Common myeloid progenitor, CD34-positive (primary cell): ENCODE data around the gene NCOA4.

Experiments used
- CTCF ChIA-PET: fragments of 350-600 bp; sonication (Branson Sonifier 250); formaldehyde crosslinking; loops from one replicate; lab custom pipeline; 2021; ENCODE audit warnings: antibody characterized with exemption; lab: Charles Lee
- POLR2A ChIA-PET: fragments of 350-600 bp; sonication (Branson Sonifier 250); formaldehyde crosslinking; loops from one replicate; lab custom pipeline; 2021; ENCODE audit warnings: antibody characterized with exemption; lab: Charles Lee
- DNase-seq, 3 donors: peaks; one replicate each; pipeline versions ENCODE4 v3.0.0 to v3.0.0-alpha.2; 2013
- H3K27ac ChIP-seq, 2 experiments: 1 replicate in 1 of 2; 2 replicates in 1 of 2; pipeline ENCODE4 v1.7.0; 2013; ENCODE audit warnings: inconsistent platforms in 2 of 2, low read length in 2 of 2, mild to moderate bottlenecking in 2 of 2, low read depth in 1 of 2, moderate library complexity in 1 of 2; ENCODE audit not compliant: severe bottlenecking in 2 of 2, insufficient read depth in 1 of 2, poor library complexity in 1 of 2
- H3K27me3 ChIP-seq, 5 experiments: replicated peaks in 2 of 5; 1 replicate in 3 of 5; 2 replicates in 2 of 5; pipeline versions ENCODE4 v1.6.1 to v1.7.0; 2013; ENCODE audit warnings: low read length in 4 of 5, mild to moderate bottlenecking in 2 of 5, moderate library complexity in 2 of 5, inconsistent platforms in 1 of 5; ENCODE audit not compliant: insufficient read depth in 5 of 5, control insufficient read depth in 4 of 5
- H3K36me3 ChIP-seq, 4 experiments: 1 replicate in 2 of 4; 2 replicates in 2 of 4; pipeline versions ENCODE4 v1.6.1 to v1.7.0; 2013; ENCODE audit warnings: low read length in 3 of 4, control low read depth in 1 of 4, mild to moderate bottlenecking in 1 of 4; ENCODE audit not compliant: control insufficient read depth in 4 of 4, insufficient read depth in 4 of 4
- H3K4me1 ChIP-seq, 4 experiments: 1 replicate in 3 of 4; 2 replicates in 1 of 4; pipeline versions ENCODE4 v1.6.1 to v1.7.1; 2013; ENCODE audit warnings: low read length in 3 of 4, mild to moderate bottlenecking in 3 of 4, control low read depth in 1 of 4, inconsistent platforms in 1 of 4, moderate library complexity in 1 of 4; ENCODE audit not compliant: control insufficient read depth in 4 of 4, insufficient read depth in 4 of 4; ENCODE audit errors: control extremely low read depth in 1 of 4
- H3K4me3 ChIP-seq, 7 experiments: 1 replicate in 4 of 7; 2 replicates in 3 of 7; pipeline versions ENCODE4 v1.5.1 to v1.7.0; 2013; ENCODE audit warnings: mild to moderate bottlenecking in 7 of 7, low read length in 6 of 7, moderate library complexity in 6 of 7, inconsistent platforms in 2 of 7, low read depth in 2 of 7, control low read depth in 1 of 7; ENCODE audit not compliant: insufficient read depth in 4 of 7, control insufficient read depth in 1 of 7; ENCODE audit errors: extremely low read depth in 1 of 7
- H3K9me3 ChIP-seq, 5 experiments: 1 replicate in 4 of 5; 2 replicates in 1 of 5; pipeline versions ENCODE4 v1.6.1 to v1.7.1; 2013; ENCODE audit warnings: low read length in 4 of 5, mild to moderate bottlenecking in 2 of 5, inconsistent platforms in 1 of 5, low read depth in 1 of 5, moderate library complexity in 1 of 5; ENCODE audit not compliant: control insufficient read depth in 4 of 5, insufficient read depth in 2 of 5; ENCODE audit errors: control extremely low read depth in 1 of 5
- WGBS: methylation state at CpG from one replicate; pipeline ENCODE4 v1.1.5; 2013; ENCODE audit not compliant: insufficient coverage; 5-methylcytosine and 5-hydroxymethylcytosine counted together

NCOA4 gene

GRCh38 chr10:46016811-46017210, 13.6 kb downstream of the NCOA4 start:
- no peak overlapping the region for H3K4me3 ChIP-seq

GRCh38 chr10:46016190-46016589, 14.2 kb downstream of the NCOA4 start:
- H3K4me1 ChIP-seq: peaks cover 27 to 44% (median 37%) of the 10 kb centered on the region in 4 experiments
- POLR2A ChIA-PET: no interaction called here
- peak overlapping the region in 1 of 2 experiments; percentile 16 for H3K27ac ChIP-seq
- H3K9me3 ChIP-seq: no peaks in the 10 kb centered on the region
- H3K27me3 ChIP-seq: no peaks in the 10 kb centered on the region
- CTCF ChIA-PET: interaction anchor here (0.6 to 6.8 kb wide), 6 partner anchors 10 to 33 kb away, joined by 3 to 57 read pairs (median 3); no protein-coding TSS in a partner anchor
- no peak overlapping the region for H3K4me3 ChIP-seq
- DNase-seq: no peak
- 97% methylated on average over 4 of the region's 5 CpGs for WGBS
- H3K36me3 ChIP-seq: peaks cover 13 to 46% (median 35%) of the 10 kb centered on the region in 4 experiments

More at GRCh38 chr10:46016811-46017210, 13.6 kb downstream of the NCOA4 start:
- Histone ChIP-seq H3K27me3 (no peaks in the 10 kb centered on the region), H3K9me3 (no peaks in the 10 kb centered on the region), H3K27ac (peak overlapping the region in 1 of 2 experiments; percentile 92), H3K36me3 (peaks cover 13 to 42% (median 34%) of the 10 kb centered on the region in 4 experiments), H3K4me1 (peaks cover 29 to 51% (median 41%) of the 10 kb centered on the region in 4 experiments)
- no peak for DNase-seq
- CTCF ChIA-PET: interaction anchor here (1.6 to 6.8 kb wide), 4 partner anchors 9 to 15 kb away, joined by 4 to 57 read pairs (median 11); no protein-coding TSS in a partner anchor
- POLR2A ChIA-PET: no interaction called here
- no CpG with 5 or more reads among the region's 1 CpG for WGBS

GRCh38 chr10:46014683-46015405, 15.6 kb downstream of the NCOA4 start:
- no peak for DNase-seq
- H3K4me1 ChIP-seq: peaks cover 17 to 40% (median 26%) of the 10 kb centered on the region in 4 experiments
- peaks cover 21 to 59% (median 47%) of the 10 kb centered on the region in 4 experiments for H3K36me3 ChIP-seq
- H3K4me3 ChIP-seq: no peak overlapping the region
- H3K9me3 ChIP-seq: no peaks in the 10 kb centered on the region
- no peak overlapping the region for H3K27ac ChIP-seq
- ChIA-PET CTCF (interaction anchor here (1.0 to 6.8 kb wide), 5 partner anchors 9 to 17 kb away, joined by 3 to 57 read pairs (median 7); no protein-coding TSS in a partner anchor), POLR2A (no interaction called here)
- WGBS: 95% methylated on average over 4 of the region's 5 CpGs
- H3K27me3 ChIP-seq: no peaks in the 10 kb centered on the region

GRCh38 chr10:46014206-46014605, 16.2 kb downstream of the NCOA4 start:
- CTCF ChIA-PET: interaction anchor here (1.0 to 6.8 kb wide), 3 partner anchors 8 to 13 kb away, joined by 4 to 57 read pairs (median 7); no protein-coding TSS in a partner anchor
- WGBS: 100% methylated on average over 3 of the region's 5 CpGs
- peak in 1 of 3 donors; percentile 35 for DNase-seq
- Histone ChIP-seq H3K27ac (no peak overlapping the region), H3K27me3 (no peaks in the 10 kb centered on the region), H3K4me3 (no peak overlapping the region), H3K36me3 (peaks cover 28 to 64% (median 52%) of the 10 kb centered on the region in 4 experiments), H3K9me3 (no peaks in the 10 kb centered on the region), H3K4me1 (peaks cover 11 to 33% (median 21%) of the 10 kb centered on the region in 4 experiments)
- POLR2A ChIA-PET: no interaction called here

GRCh38 chr10:46012746-46013145, 17.7 kb downstream of the NCOA4 start:
- Histone ChIP-seq H3K27me3 (no peaks in the 10 kb centered on the region), H3K9me3 (no peaks in the 10 kb centered on the region), H3K4me3 (no peak overlapping the region), H3K27ac (peak overlapping the region in 1 of 2 experiments; percentile 20), H3K4me1 (peaks cover 6 to 19% (median 7%) of the 10 kb centered on the region in 4 experiments), H3K36me3 (peaks cover 42 to 77% (median 64%) of the 10 kb centered on the region in 4 experiments)
- POLR2A ChIA-PET: no interaction called here
- WGBS: 100% methylated on average over 3 of the region's 3 CpGs
- CTCF ChIA-PET: interaction anchor here (0.8 kb wide), 1 partner anchor 9 kb away, joined by 4 read pairs; no protein-coding TSS in a partner anchor
- DNase-seq: no peak

- CTCF ChIA-PET: interaction anchor here (1.2 to 7.6 kb wide), 5 partner anchors 11 to 23 kb away, joined by 4 to 57 read pairs (median 8); no protein-coding TSS in a partner anchor
- peak overlapping the region in 1 of 2 experiments; percentile 53 for H3K27ac ChIP-seq
These were observed 24.2 kb downstream of the NCOA4 start for GRCh38 chr10:46006219-46006618.

More at GRCh38 chr10:46006219-46006618, 24.2 kb downstream of the NCOA4 start:
- no peaks in the 10 kb centered on the region for H3K27me3 ChIP-seq
- peaks cover 0 to 9% (median 4%) of the 10 kb centered on the region in 4 experiments for H3K4me1 ChIP-seq
- no CpG with 5 or more reads among the region's 3 CpGs for WGBS
- DNase-seq: no peak
- H3K4me3 ChIP-seq: no peak overlapping the region
- no peaks in the 10 kb centered on the region for H3K9me3 ChIP-seq
- POLR2A ChIA-PET: no interaction called here
- H3K36me3 ChIP-seq: peaks cover 52 to 93% (median 76%) of the 10 kb centered on the region in 4 experiments
